ENCODE measurements around the gene OR4F6. TPM values are rescaled to one million over a fixed set of nuclear protein-coding genes. Genes with fewer than 3 reads are reported as not detected.

The OR4F6 gene, protein sequence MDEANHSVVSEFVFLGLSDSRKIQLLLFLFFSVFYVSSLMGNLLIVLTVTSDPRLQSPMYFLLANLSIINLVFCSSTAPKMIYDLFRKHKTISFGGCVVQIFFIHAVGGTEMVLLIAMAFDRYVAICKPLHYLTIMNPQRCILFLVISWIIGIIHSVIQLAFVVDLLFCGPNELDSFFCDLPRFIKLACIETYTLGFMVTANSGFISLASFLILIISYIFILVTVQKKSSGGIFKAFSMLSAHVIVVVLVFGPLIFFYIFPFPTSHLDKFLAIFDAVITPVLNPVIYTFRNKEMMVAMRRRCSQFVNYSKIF
- polyA plus RNA-seq = not detected in 2 replicates

DNA sequence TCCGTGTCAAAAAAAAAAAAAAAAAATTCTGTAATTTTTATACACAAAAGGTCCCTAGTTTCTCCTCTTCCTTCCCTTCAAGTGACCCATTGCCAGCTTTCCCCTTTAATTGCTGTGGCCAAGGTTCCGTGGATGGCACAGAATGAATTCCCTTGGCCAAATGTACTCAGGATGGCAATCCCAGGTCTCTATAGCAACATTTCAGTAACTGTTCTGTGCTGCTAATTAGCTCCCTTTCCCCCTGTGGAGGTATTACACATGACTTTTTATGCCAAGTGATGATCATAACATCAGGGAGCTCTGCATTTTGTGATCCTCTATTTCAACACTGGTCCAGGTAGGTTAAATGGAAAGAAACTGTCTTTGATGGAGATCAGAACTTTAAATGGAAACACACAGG lies at the start of gene OR4F6:
OR4F6 (plus strand) TSS at position 301 of the 400 bp plus-strand sequence. CDS start 2,211 bp downstream, outside the sequence.

DNA sequence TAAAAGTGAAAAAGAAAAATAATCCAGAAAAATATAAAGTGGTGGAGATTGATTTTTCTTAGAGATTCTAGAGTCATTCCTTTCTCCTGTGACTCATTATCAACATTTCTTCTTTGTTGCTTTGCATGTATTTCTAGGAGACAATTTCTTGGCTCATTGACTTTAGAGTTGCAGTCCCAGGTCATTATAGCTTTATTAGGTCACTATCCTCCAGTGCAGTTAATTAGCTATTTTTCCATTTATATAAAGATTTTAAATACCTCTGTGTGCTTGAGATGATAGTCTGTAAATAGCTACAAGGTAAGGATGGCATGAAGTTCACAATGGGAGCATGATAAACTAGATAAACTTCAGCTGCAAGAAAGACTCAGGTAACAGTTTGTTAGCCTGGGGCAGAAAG lies 8.6 kb downstream of the OR4F6 start, which contains the start of gene OR4F15:
OR4F15 (plus strand) TSS at position 301 of the 400 bp plus-strand sequence. CDS start 5,985 bp downstream, outside the sequence.

Other genes starting within 250 kb of the OR4F6 start
- 266 and 268 TPM in 2 replicates for gene TM2D3, start 151.1 kb upstream of the OR4F6 start, polyA plus RNA-seq
- 11.1 and 13.1 TPM in 2 replicates for gene TARS3, start 79.0 kb upstream of the OR4F6 start, polyA plus RNA-seq
- gene OR4F15, start 8.7 kb downstream of the OR4F6 start, polyA plus RNA-seq = not detected in 2 replicates